Lower leg skin (tissue), 3 donors: Measurements from ENCODE around the gene PCDHGC3.

ENCODE experiments used
- POLR2A ChIP-seq, 2 donors: fragments of 450-650 bp; IDR thresholded peaks; one replicate each; pipeline ENCODE4 v1.6.1; 2016 to 2017; ENCODE audit warnings: antibody characterized with exemption in 2 of 2, mild to moderate bottlenecking in 1 of 2, moderate library complexity in 1 of 2
- TF ChIP-seq, protein P1 (sequence below), 3 donors: fragments of 450-650 bp; IDR thresholded peaks; one replicate each; pipeline ENCODE4 v1.5.1; 2016; ENCODE audit warnings: antibody characterized with exemption in 3 of 3, mild to moderate bottlenecking in 3 of 3, moderate library complexity in 2 of 3

DNA sequence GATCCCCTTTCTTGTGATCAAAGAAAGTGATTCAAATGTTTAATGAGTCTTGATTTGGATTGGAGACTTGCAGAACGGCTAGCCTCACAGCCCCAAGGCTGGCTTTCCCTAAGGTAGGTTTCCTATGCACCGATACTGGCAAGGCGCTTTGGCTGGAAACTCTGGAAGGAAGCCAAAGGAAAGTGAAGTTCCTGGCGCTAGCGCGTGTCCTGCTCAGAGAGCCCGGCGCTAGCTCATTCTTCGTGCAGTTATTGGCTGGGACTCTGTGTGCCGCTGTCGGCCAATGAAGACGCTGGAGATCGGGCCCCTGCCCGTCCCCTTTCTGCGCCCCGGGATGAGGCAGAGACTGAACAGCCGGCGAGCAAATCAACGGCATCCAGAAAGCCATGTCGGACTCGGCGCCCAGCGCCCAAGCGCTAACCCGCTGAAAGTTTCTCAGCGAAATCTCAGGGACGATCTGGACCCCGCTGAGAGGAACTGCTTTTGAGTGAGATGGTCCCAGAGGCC, at the start of gene PCDHGC3:
- TF ChIP-seq, protein P1, sequence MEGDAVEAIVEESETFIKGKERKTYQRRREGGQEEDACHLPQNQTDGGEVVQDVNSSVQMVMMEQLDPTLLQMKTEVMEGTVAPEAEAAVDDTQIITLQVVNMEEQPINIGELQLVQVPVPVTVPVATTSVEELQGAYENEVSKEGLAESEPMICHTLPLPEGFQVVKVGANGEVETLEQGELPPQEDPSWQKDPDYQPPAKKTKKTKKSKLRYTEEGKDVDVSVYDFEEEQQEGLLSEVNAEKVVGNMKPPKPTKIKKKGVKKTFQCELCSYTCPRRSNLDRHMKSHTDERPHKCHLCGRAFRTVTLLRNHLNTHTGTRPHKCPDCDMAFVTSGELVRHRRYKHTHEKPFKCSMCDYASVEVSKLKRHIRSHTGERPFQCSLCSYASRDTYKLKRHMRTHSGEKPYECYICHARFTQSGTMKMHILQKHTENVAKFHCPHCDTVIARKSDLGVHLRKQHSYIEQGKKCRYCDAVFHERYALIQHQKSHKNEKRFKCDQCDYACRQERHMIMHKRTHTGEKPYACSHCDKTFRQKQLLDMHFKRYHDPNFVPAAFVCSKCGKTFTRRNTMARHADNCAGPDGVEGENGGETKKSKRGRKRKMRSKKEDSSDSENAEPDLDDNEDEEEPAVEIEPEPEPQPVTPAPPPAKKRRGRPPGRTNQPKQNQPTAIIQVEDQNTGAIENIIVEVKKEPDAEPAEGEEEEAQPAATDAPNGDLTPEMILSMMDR (IDR thresholded peaks at IDR 0.05): no peak
- no peak for TF ChIP-seq POLR2A (IDR thresholded peaks at IDR 0.05)
